Esophagus muscularis mucosa (tissue), 4 donors: ENCODE measurements around the gene OR6S1. TPM values are rescaled to one million over a fixed set of nuclear protein-coding genes. Genes with fewer than 3 reads are reported as not detected.
A peak's percentile ranks its signal among the peaks of the same experiment; 100 is the strongest.

Source experiments
- DNase-seq: peaks from one replicate; pipeline ENCODE4 v3.0.0-alpha.2; 2017; ENCODE audit errors: extremely low spot score
- H3K27ac ChIP-seq, 4 donors: fragments of 200-600 bp; sonication (generic); replicated peaks in 1 of 4; 1 replicate in 3 of 4; 2 replicates in 1 of 4; pipeline ENCODE4 v1.5.1; 2016 to 2019; ENCODE audit warnings: mild to moderate bottlenecking in 1 of 4
- H3K27me3 ChIP-seq, 4 donors: fragments of 200-600 bp; sonication (generic); one replicate each; pipeline versions ENCODE4 v1.5.1 to v1.6.0; 2016 to 2019
- H3K36me3 ChIP-seq, 4 donors: fragments of 200-600 bp; sonication (generic); one replicate each; pipeline ENCODE4 v1.5.1; 2016 to 2019
- H3K4me1 ChIP-seq, 4 donors: fragments of 200-600 bp; sonication (generic); one replicate each; pipeline ENCODE4 v1.5.1; 2016 to 2019
- H3K4me3 ChIP-seq, 4 donors: fragments of 200-600 bp; sonication (generic); 1 replicate in 2 of 4; 2 replicates in 2 of 4; pipeline ENCODE4 v1.5.1; 2016 to 2019; ENCODE audit warnings: mild to moderate bottlenecking in 4 of 4, moderate library complexity in 1 of 4
- H3K9me3 ChIP-seq, 4 donors: fragments of 200-600 bp; sonication (generic); 1 replicate in 3 of 4; 2 replicates in 1 of 4; pipeline ENCODE4 v1.5.1; 2016 to 2019
- EP300 ChIP-seq: sonication (generic); formaldehyde crosslinking; IDR thresholded peaks from one replicate; pipeline ENCODE4 v1.6.1; 2017; ENCODE audit warnings: antibody characterized with exemption
- POLR2A ChIP-seq: fragments of 450-650 bp; IDR thresholded peaks from one replicate; pipeline ENCODE4 v1.6.1; 2017; ENCODE audit warnings: antibody characterized with exemption, moderate library complexity, mild to moderate bottlenecking, low read depth
- POLR2AphosphoS5 ChIP-seq, 2 donors: sonication (generic); formaldehyde crosslinking; IDR thresholded peaks; one replicate each; pipeline ENCODE4 v1.6.1; 2017; ENCODE audit warnings: antibody characterized with exemption in 2 of 2
- WGBS: methylation state at CpG from one replicate; pipeline ENCODE4 v1.1.5; 2018; 5-methylcytosine and 5-hydroxymethylcytosine counted together
- intact Hi-C: fragments of 100-400 bp; cut with DNase I; formaldehyde crosslinking; loops from one replicate; pipeline ENCODE4 v1.15.1; 2023
- total RNA-seq, 4 donors: library from RNA; depleted of rRNA; stranded (reverse); fragments of >200 nt; gene quantifications; one replicate each; pipeline versions ENCODE4 v1.1.0 to v1.2.1, GENCODE V29; 2016
- TF ChIP-seq, protein P1 (sequence below), 3 experiments: fragments of 200-600 bp in 2 of 3; fragments of 450-650 bp in 1 of 3; sonication (generic) in 2 of 3; IDR thresholded peaks; one replicate each; pipeline ENCODE4 v1.5.1; 2017 to 2019; ENCODE audit warnings: antibody characterized with exemption in 3 of 3, mild to moderate bottlenecking in 2 of 3, moderate library complexity in 1 of 3

Gene OR6S1
- total RNA-seq, 4 donors from 2014 or later: not detected

DNA sequence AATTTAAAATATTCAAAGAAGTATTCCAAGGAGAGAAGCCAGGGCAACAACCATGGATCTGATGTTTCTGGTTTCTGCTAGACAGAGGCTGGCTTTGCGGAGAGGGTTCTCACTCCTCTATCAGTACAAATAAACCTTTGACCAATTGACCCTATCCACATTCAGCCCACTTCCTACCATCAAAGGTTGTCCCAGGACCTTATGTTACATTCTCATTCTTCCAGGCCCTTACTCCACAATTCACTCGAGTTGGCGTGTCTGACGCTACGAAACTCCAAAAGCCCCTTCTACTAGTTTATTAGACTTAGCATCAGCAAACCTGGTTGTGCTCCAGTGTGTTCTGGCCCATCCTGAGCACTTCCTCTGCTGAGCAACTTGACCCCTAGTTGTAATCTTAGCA is 25.5 kb downstream of the OR6S1 start:
- H3K27ac ChIP-seq: no peak overlapping the region
- intact Hi-C loops: no loop called here

DNA sequence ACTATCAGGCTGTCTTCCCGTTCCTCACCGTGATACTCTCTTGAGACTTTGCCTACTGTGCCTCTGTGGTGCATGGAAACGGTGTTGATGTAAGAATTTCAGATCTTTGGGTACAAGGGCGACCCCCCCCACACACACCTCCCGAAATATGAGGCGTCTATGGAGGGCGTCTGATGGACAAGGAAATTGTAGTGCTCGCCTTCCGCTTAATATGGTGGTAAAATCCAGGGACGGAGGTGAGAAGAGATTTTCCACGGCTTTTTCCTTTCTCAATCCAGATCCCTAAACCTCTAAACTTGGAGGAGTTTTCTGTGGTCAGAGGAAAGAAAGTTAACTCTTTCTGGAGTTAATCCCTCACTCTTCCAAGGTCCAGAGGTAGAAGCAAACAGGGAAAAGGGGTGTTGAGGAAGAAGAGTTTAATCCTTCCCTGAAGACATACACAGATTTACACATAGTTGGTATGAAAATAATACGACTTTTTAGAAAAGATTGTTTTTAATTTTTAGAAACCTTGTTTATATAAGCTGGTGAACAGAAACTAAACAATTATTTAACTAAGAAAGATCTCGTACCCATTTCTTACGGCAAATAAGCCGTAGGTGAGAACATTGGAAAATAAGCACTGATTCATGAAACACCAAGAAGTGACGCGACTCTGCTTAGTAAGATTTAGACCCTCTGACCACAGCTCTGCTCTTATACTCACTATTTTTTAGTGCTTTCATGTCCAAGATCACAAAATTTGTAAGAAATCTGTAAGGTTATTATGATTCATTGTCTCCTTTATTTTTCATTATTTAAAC is 27.3 kb downstream of the OR6S1 start:
- TF ChIP-seq POLR2A (no peak), POLR2AphosphoS5 (IDR thresholded peaks at IDR 0.05) (no peak), EP300 (no peak)
- TF ChIP-seq, protein P1, sequence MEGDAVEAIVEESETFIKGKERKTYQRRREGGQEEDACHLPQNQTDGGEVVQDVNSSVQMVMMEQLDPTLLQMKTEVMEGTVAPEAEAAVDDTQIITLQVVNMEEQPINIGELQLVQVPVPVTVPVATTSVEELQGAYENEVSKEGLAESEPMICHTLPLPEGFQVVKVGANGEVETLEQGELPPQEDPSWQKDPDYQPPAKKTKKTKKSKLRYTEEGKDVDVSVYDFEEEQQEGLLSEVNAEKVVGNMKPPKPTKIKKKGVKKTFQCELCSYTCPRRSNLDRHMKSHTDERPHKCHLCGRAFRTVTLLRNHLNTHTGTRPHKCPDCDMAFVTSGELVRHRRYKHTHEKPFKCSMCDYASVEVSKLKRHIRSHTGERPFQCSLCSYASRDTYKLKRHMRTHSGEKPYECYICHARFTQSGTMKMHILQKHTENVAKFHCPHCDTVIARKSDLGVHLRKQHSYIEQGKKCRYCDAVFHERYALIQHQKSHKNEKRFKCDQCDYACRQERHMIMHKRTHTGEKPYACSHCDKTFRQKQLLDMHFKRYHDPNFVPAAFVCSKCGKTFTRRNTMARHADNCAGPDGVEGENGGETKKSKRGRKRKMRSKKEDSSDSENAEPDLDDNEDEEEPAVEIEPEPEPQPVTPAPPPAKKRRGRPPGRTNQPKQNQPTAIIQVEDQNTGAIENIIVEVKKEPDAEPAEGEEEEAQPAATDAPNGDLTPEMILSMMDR (IDR thresholded peaks at IDR 0.05): no peak
- Histone ChIP-seq H3K27me3 (no peaks in the 10 kb centered on the region), H3K4me1 (peaks cover 4 to 45% (median 27%) of the 10 kb centered on the region in 4 donors), H3K4me3 (peak overlapping the region; percentile 51 to 68 (median 57)), H3K36me3 (no peaks in the 10 kb centered on the region), H3K9me3 (no peaks in the 10 kb centered on the region), H3K27ac (peak overlapping the region; percentile 74 to 83 (median 78))
- no peak for DNase-seq
- intact Hi-C loops: loop anchor here (5.0 kb wide), 1 partner anchor 287 kb away; no protein-coding TSS in a partner anchor
- WGBS: 10% methylated on average over 17 of the region's 17 CpGs

More for the DNA sequence above, 25.5 kb downstream of the OR6S1 start:
- TF ChIP-seq, protein P1 (IDR thresholded peaks at IDR 0.05): no peak
- TF ChIP-seq POLR2AphosphoS5 (IDR thresholded peaks at IDR 0.05) (no peak), EP300 (no peak), POLR2A (no peak)
- Histone ChIP-seq H3K36me3 (no peaks in the 10 kb centered on the region), H3K9me3 (no peaks in the 10 kb centered on the region), H3K4me1 (peaks cover 0 to 35% (median 22%) of the 10 kb centered on the region in 4 donors), H3K4me3 (no peak overlapping the region), H3K27me3 (no peaks in the 10 kb centered on the region)
- DNase-seq: peak; percentile 45
- 90% methylated on average over 5 of the region's 5 CpGs for WGBS

DNA sequence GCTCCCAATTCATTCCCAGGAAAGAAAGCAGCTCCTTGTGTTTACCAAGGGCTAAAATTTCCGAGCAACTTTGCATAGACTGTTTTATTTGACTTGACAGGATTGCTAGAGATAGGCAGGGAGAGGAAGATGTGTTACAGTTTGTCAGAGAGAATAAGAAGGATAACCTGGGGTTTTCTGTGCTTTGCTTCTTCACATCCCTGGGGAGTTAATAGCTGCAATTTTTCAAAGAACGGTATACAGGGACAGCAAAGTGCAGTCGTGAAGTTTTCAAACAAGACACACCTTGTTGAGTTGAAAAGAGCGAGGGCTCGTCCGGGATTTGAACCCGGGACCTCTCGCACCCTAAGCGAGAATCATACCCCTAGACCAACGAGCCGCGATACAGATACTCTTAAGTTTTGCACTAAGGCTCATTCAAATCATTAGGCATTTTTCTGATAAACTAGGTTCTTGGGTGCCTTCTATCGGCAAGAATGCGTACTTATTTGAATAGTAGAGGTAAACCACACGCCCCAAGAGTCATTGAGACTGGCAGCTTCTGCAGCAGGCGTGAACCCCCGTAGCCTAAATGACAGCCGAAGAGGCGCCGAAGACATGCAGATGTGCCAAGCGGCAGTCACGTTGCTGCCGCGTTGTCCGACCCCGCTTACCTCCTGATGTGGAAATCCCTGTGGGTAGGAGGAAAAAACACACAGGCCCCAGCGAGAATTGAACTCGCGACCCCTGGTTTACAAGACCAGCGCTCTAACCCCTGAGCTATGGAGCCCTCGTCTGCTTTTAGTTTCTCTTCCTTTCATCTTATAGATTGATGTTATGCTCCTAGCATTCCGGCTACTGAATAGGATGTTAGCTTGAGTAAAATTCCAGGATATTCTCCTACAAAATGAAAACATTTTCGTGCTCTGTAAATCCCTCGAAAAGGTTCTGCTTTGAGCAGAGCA is 28.1 kb downstream of the OR6S1 start:
- peaks cover 4 to 45% (median 30%) of the 10 kb centered on the region in 4 donors for H3K4me1 ChIP-seq
- no peaks in the 10 kb centered on the region for H3K36me3 ChIP-seq
- peak; percentile 97 for DNase-seq
- no peaks in the 10 kb centered on the region for H3K27me3 ChIP-seq
- peak overlapping the region; percentile 51 to 68 (median 57) for H3K4me3 ChIP-seq
- TF ChIP-seq EP300: no peak
- peak; percentile 40 to 51 for TF ChIP-seq POLR2AphosphoS5 (IDR thresholded peaks at IDR 0.05)
- TF ChIP-seq POLR2A: no peak
- TF ChIP-seq, protein P1 (IDR thresholded peaks at IDR 0.05): peak; percentile 68 to 89 (median 84)
- no peaks in the 10 kb centered on the region for H3K9me3 ChIP-seq
- WGBS: under 1% methylated on average over 30 of the region's 34 CpGs
- H3K27ac ChIP-seq: peak overlapping the region; percentile 74 to 83 (median 78)
- intact Hi-C loops: loop anchor here (2.0 to 5.0 kb wide), 2 partner anchors 71 to 286 kb away; partner anchors contain the start of gene RNASE4

DNA sequence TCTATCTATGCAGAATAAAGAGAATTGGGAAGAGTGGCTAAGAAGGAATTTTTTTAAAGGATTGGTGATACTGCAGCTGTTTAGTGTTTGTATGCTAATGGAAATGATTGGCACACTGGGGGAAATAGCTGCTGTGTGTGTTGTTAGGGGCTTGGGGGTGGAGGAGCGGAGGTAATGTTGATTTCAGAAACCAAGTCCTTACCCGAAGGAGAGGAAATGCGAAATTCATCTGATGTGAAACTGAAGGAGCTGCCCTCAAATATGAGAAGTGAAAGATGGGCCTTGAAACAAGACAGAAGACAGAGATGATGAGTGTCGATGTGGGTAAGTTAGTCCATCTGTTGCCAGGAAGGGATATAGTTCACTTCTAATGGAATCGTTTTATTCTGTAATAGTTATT is 29.1 kb downstream of the OR6S1 start:
- no peaks in the 10 kb centered on the region for H3K27me3 ChIP-seq
- intact Hi-C loops: loop anchor here (2.0 to 5.0 kb wide), 2 partner anchors 72 to 285 kb away; partner anchors contain the start of gene RNASE4
- H3K27ac ChIP-seq: peak overlapping the region in 2 of 4 donors; percentile 76 to 80
- no peaks in the 10 kb centered on the region for H3K9me3 ChIP-seq
- peaks cover 4 to 45% (median 31%) of the 10 kb centered on the region in 4 donors for H3K4me1 ChIP-seq
- WGBS: 40% methylated on average over 5 of the region's 5 CpGs
- H3K36me3 ChIP-seq: no peaks in the 10 kb centered on the region
- DNase-seq: no peak
- no peak overlapping the region for H3K4me3 ChIP-seq
- TF ChIP-seq EP300 (no peak), POLR2AphosphoS5 (IDR thresholded peaks at IDR 0.05) (no peak), POLR2A (no peak)
- TF ChIP-seq, protein P1 (IDR thresholded peaks at IDR 0.05): no peak
